Urothelium cell line (cell line): ENCODE results near the gene HACD2.
A peak's percentile ranks its signal among the peaks of the same experiment; 100 is the strongest.
"Not testable (repeated sequence)": the region's sequence is repeated elsewhere in the genome, so short reads cannot be mapped to it uniquely, and the experiment has no call there.

ENCODE experiments used
- DNase-seq: peaks from one replicate; pipeline ENCODE4 v3.0.0; 2011; ENCODE audit warnings: low spot score, mixed read lengths
- FAIRE-seq: peaks from 2 replicates; lab custom pipeline; 2011; peaks lifted over from hg19 to GRCh38; lab: Jason Lieb, UNC

The HACD2 gene

DNA sequence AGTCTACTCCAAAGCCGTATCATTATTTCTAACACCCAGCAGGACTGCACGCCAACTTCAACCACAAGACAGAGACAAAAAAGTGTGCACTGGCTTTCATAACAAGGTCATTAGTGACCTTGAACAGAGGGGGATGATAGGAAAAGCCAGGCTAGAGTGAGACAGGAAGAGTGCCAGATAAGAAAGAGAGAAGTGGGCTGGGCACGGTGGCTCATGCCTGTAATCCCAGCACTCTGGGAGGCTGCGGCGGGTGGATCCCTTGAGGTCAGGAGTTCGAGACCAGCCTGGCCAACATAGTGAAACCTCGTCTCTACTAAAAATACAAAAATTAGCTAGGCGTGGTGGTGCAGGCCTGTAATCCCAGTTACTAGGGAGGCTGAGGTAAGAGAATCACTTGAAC, 97.8 kb downstream of the HACD2 start:
- FAIRE-seq: not testable (repeated sequence)

GRCh38 chr3:123486460-123486859, 98.4 kb downstream of the HACD2 start:
- DNase-seq (no peak), FAIRE-seq (no peak)

More for the DNA sequence above, 97.8 kb downstream of the HACD2 start:
- not testable (repeated sequence) for DNase-seq

- DNase-seq: no peak
- no peak for FAIRE-seq
Observed at GRCh38 chr3:123485551-123485950, 99.3 kb downstream of the HACD2 start.

DNA sequence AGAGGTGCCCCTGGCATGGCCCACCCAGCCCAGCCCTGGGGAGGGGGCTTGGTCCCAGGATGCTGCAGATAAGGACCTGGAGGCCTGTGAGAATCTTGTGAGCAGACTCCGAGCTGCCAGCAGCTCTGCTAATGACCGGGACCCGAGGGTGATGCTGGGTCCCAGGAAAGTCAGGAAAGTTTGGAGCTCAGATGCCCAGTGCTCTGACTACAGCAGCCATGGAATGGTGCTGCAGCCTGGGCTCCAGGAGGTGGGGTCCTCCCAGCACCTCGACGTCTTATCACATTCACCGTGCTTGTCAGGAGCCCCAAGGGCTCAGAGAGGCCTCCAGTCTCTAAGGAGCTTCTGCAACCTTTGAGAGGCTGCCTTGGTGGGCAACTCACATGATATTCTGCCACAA, 101.7 kb downstream of the HACD2 start:
- FAIRE-seq: no peak
- no peak for DNase-seq

DNA sequence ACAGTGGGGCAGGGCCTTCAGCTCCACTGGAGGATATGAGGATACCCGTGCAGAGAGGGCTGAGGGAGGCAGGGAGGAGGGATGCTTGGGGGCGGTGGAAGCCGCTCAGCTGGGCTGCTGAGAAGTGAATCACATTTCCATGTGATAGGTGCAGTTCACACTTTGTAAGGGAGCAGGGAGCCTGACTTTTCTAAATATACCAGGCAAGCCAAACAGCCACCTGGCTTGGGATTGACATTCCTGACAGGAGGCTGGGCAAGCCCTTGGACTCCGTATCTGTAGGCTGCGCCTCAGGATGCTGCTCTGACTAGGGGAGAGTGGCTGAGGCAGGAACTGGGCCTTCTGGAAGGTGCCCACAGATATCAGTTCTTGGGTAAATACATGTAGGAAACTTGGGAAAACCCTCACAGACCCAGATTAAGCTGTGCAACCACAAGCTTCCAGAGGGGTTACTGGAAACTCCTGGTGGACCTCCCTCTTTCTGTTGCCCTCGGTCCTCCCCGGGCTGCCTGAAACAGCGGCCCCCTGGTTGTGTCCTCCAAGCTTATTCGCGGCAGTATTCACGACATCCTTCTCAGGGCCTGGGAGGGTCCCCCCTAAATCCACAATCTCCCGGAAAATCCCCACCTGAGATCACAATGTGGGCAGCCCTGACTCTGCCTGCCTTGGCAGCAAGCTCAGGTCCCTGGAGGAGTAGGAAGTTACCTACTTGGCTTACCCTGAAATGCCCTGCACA, 103.0 kb downstream of the HACD2 start:
- DNase-seq (no peak), FAIRE-seq (no peak)

DNA sequence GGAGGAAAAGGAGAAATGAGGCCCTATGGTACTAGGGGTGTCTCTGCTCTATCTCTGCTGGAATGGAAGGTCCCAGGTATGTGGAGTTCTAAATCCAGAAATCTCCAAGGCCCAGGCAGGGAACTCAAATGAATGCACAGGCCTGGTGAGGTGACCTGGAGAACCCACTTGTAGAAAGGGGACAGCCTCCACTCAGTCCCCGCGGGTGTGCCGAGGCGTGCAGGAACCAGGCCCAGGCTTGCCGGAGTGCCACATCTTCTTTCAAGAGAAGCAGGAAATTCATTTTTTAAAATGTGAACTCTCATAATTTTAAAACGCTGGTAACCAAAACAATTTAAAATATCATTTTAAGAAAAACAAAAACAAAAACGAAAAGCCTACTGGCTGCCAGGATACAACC, 103.8 kb downstream of the HACD2 start:
- DNase-seq (no peak), FAIRE-seq (no peak)

DNA sequence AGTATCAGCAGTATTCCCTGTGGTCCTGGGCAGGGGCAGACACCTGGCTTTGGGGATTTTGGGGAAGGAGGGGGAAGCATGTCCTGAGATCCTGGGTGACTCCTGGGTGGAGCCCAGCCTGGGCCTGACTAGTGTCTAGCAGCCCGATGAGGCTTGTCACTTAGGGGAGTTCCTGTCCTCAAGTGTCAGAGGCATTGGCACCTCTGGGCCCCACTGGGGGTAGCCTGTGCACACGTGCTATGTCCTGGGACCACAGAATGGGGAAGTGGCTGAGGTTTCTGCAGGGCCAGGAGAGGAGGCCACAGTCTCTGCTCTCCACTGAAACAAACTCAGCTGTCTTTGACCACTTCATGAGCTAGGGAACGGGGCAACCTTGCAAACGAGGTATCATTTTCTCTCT, 104.4 kb downstream of the HACD2 start:
- FAIRE-seq (no peak), DNase-seq (no peak)

DNA sequence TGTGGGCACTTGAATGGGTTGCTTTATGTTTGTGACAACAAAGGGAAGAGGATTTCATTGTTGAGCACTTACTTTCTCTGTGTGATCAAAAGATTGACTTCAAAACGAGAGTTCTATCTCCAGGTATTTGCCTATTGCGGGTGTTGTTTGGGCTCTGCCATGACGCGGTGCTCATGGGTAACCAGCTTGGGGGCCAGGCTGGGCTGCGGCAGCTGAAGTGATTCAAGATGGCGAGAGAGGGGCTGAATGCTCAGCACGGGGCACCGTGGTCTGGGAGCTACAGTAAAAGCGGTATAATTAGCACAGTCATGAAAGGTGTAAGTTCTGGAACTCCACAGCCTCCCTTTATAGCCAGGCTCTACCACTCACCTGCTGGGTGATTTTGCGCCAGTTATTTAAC, 105.0 kb downstream of the HACD2 start:
- DNase-seq (no peak), FAIRE-seq (no peak)

DNA sequence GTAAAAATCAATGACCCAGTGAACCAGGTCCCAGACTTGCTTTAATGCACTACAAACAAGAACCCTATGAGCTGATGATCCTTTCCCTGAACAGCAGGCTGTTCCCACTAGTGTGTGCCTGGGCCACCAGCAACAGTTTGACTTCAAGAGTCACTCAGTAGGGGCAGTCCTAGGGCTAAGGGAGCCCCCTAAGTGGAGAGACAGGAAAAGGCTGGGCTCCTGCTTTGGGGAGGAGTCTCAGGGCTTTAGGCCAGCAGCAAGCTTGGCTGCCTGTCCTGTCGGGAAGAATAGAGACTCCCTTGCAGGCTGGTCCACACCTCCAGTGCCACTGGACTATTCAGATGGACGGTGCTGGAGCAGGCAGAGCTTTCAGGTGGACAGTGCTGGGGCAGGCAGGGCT, 106.5 kb downstream of the HACD2 start:
- no peak for FAIRE-seq

GRCh38 chr3:123476967-123477750, 107.7 kb downstream of the HACD2 start:
- DNase-seq (no peak), FAIRE-seq (peak; percentile 61)

More for the DNA sequence above, 106.5 kb downstream of the HACD2 start:
- DNase-seq: no peak

GRCh38 chr3:123475786-123476185, 109.1 kb downstream of the HACD2 start:
- FAIRE-seq (no peak), DNase-seq (no peak)

- FAIRE-seq: no peak
Observed at GRCh38 chr3:123471106-123471505, 113.7 kb downstream of the HACD2 start.

GRCh38 chr3:123469323-123469995, 115.4 kb downstream of the HACD2 start:
- no peak for DNase-seq

More at GRCh38 chr3:123471106-123471505, 113.7 kb downstream of the HACD2 start:
- DNase-seq: no peak

DNA sequence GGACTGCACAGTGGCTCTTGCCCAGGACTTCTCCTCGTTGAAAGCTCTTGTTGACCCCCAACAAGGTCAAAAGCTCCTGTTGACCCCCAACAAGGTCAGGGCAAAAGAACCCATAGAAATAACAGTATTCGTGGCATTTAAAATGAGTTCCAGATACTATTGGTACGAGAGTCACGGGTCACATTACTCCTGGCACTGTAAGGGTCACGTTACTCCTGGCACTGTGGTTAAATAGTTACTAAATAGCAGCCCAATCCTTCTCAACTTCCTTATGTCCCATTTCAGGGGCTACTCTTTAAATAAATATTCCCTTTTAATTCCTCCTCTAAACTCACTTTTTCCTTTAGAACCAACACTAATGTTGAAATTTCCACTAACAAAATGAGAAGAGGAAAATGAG, 117.8 kb downstream of the HACD2 start:
- DNase-seq (no peak), FAIRE-seq (no peak)

More at GRCh38 chr3:123469323-123469995, 115.4 kb downstream of the HACD2 start:
- FAIRE-seq: peak; percentile 85

GRCh38 chr3:123464211-123464610, 120.6 kb downstream of the HACD2 start:
- DNase-seq: no peak
- FAIRE-seq: no peak

DNA sequence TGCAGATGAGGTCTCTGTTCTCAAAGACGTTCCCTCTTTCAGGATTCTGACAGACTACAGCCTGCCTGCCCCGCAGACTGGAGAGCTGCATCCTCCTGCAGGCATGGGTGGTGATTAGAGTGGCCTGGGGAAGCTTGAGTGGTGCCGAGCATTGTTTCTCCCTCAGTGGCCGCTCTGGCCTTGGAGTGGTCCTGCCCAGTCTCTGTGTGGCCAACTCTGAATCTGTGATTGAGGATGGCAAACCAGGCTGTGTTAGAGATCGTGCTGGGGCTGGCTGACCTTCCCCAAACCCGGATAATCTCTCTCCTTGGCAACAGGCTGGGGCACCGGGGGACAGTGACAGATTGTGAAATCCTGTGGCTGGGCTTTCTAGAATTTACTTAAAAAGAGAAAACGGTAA, 125.0 kb downstream of the HACD2 start:
- DNase-seq (no peak), FAIRE-seq (no peak)

DNA sequence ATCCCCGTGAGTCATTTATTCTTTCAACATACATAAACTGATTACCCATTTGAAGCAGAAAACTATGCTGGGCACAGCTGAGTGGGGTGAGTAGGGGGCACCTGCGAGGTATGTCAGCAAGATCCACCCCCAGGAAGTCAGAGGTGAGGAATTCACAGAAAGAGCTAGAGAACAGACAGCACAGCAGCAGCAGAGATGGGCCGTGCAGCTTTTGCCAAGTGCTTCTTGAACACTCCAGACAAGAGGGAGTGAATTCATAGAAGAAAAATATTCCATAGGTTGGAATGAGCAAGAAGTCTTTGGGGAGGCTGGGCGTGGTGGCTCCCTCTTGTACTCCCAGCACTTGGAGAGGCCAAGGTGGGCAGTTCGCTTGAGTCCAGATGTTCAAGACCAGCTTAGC, 126.6 kb downstream of the HACD2 start:
- FAIRE-seq: no peak
- no peak for DNase-seq

GRCh38 chr3:123457841-123458240, 127.0 kb downstream of the HACD2 start:
- no peak for DNase-seq
- no peak for FAIRE-seq

- DNase-seq (no peak), FAIRE-seq (peak; percentile 56)
Observed at GRCh38 chr3:123453675-123454074, 131.2 kb downstream of the HACD2 start.

DNA sequence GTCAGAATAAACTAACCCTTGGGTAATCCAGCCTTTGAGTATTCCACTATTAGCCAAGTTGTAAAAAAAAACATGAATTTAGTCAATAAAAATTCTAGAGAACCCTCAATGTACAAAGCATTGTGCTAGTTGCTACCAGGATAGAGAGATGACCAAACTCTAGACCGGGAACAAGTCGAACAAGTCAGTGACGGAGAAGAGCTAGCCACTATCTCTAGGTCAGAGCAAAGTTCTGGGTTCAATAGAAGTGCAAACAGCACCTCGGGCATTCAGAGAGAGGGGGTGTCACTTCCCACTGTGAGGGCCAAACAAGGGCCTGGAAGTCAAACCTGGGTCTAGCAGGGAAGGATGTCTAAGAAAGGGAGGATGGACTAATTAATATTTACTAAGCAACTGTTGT, 133.7 kb downstream of the HACD2 start:
- FAIRE-seq: no peak

GRCh38 chr3:123449997-123450604, 134.8 kb downstream of the HACD2 start:
- DNase-seq (peak; percentile 61), FAIRE-seq (no peak)

More for the DNA sequence above, 133.7 kb downstream of the HACD2 start:
- no peak for DNase-seq
